ENCODE data around the gene HTT-AS. TPM values are rescaled to one million over a fixed set of nuclear protein-coding genes. Genes with fewer than 3 reads are reported as not detected.
A peak's percentile ranks its signal among the peaks of the same experiment; 100 is the strongest.

The HTT-AS gene
- total RNA-seq, result not detected

- H3K27ac ChIP-seq, result peak within 1 kb of the TSS; percentile 88 to 97 (median 95)
- no peaks in the 10 kb centered on the region for H3K9me3 ChIP-seq
- peak; percentile 91 for DNase-seq
- H3K4me1 ChIP-seq, result peaks cover 5 to 46% (median 16%) of the 10 kb centered on the region in 3 donors
- H3K27me3 ChIP-seq, result no peaks in the 10 kb centered on the region
- intact Hi-C loops (cut with DNase I), result no loop called here
- no peaks in the 10 kb centered on the region for H3K36me3 ChIP-seq
- peak within 1 kb of the TSS; percentile 84 to 92 (median 90) for H3K4me3 ChIP-seq
- no CpG with 5 or more reads among the region's 81 CpGs for WGBS, 2 donors
- peak in 3 of 4 donors; percentile 70 to 86 (median 74) for TF ChIP-seq POLR2A (IDR thresholded peaks at IDR 0.05)
- TF ChIP-seq CTCF (IDR thresholded peaks at IDR 0.05), result peak in 1 of 6 experiments; percentile 34
These were observed at the start of gene HTT-AS, which contains the start of gene HTT for GRCh38 chr4:3074078-3074845. Gene HTT-AS, minus strand, starts transcription at chr4:3074538. Gene HTT, plus strand, starts transcription at chr4:3074681. Its CDS starts 145 bp downstream, at chr4:3074826.

- DNase-seq, result no peak
- H3K36me3 ChIP-seq, result peaks cover 7 to 85% (median 11%) of the 10 kb centered on the region in 3 donors
- H3K9me3 ChIP-seq, result no peaks in the 10 kb centered on the region
- WGBS, 2 donors, result 69 to 74% methylated on average over 3 of the region's 3 CpGs
- TF ChIP-seq POLR2A (IDR thresholded peaks at IDR 0.05) (no peak), CTCF (IDR thresholded peaks at IDR 0.05) (no peak)
- intact Hi-C loops (cut with DNase I), result no loop called here
- H3K4me1 ChIP-seq, result peaks cover 4 to 36% (median 10%) of the 10 kb centered on the region in 3 donors
- peak overlapping the region in 3 of 4 donors; percentile 65 to 84 (median 83) for H3K27ac ChIP-seq
- no peak overlapping the region for H3K4me3 ChIP-seq
- H3K27me3 ChIP-seq, result no peaks in the 10 kb centered on the region
These were observed 48.9 kb upstream of the HTT-AS start for GRCh38 chr4:3123181-3123671.

DNA sequence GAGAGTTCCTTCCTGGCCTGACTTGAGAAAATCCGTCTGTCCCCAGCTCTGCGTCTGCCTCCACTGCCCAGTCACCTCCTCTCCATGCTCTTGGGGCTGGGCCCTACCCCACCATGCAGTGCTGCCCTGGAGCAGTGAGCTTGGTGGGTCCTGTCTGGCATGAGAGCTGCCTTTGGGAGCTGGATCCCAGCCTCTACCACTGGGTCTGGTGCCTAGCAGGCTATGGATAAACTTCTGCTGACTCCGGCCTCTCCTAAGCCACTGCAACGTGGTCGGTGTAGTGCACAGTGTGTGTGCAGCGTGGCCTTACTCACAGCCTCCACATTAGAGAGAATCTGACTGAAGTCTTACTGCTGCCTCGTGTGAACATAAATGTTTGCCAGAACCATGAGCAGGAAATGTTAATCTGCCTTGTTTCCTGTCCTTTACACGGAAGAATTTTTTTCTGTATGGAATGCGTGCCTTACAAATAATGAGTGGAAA is 47.8 kb upstream of the HTT-AS start:
- DNase-seq, result no peak
- peaks cover under 1 to 85% (median 13%) of the 10 kb centered on the region in 3 donors for H3K36me3 ChIP-seq
- H3K27me3 ChIP-seq, result no peaks in the 10 kb centered on the region
- H3K9me3 ChIP-seq, result no peaks in the 10 kb centered on the region
- TF ChIP-seq CTCF (IDR thresholded peaks at IDR 0.05), result no peak
- no peak for TF ChIP-seq POLR2A (IDR thresholded peaks at IDR 0.05)
- H3K27ac ChIP-seq, result peak overlapping the region; percentile 62 to 84 (median 74)
- no peak overlapping the region for H3K4me3 ChIP-seq
- H3K4me1 ChIP-seq, result peaks cover 4 to 36% (median 10%) of the 10 kb centered on the region in 3 donors
- 53 to 79% methylated on average over 7 to 9 of the region's 9 CpGs for WGBS, 2 donors
- intact Hi-C loops (cut with DNase I), result no loop called here

GRCh38 chr4:3121596-3121995 is 47.3 kb upstream of the HTT-AS start:
- Histone ChIP-seq H3K27ac (peak overlapping the region; percentile 62 to 84 (median 74)), H3K4me1 (peaks cover 4 to 37% (median 12%) of the 10 kb centered on the region in 3 donors), H3K27me3 (no peaks in the 10 kb centered on the region), H3K36me3 (peaks cover 1 to 85% (median 12%) of the 10 kb centered on the region in 3 donors), H3K9me3 (no peaks in the 10 kb centered on the region), H3K4me3 (no peak overlapping the region)
- WGBS, 2 donors, result 90 to 95% methylated on average over 2 of the region's 2 CpGs
- intact Hi-C loops (cut with DNase I), result no loop called here
- no peak for DNase-seq
- TF ChIP-seq POLR2A (IDR thresholded peaks at IDR 0.05) (no peak), CTCF (IDR thresholded peaks at IDR 0.05) (no peak)

DNA sequence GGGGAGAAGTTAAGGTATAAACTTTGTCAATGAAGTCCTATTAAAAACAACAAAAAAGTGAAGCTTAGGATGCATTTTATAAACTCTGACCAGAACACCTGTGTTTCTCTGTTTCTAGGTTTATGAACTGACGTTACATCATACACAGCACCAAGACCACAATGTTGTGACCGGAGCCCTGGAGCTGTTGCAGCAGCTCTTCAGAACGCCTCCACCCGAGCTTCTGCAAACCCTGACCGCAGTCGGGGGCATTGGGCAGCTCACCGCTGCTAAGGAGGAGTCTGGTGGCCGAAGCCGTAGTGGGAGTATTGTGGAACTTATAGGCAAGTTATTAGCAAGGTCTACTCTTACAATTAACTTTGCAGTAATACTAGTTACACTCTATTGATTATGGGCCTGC is 46.8 kb upstream of the HTT-AS start:
- intact Hi-C loops (cut with DNase I), result no loop called here
- 92 to 94% methylated on average over 9 of the region's 9 CpGs for WGBS, 2 donors
- Histone ChIP-seq H3K4me1 (peaks cover 4 to 42% (median 17%) of the 10 kb centered on the region in 3 donors), H3K36me3 (peaks cover 6 to 85% (median 16%) of the 10 kb centered on the region in 3 donors), H3K27me3 (no peaks in the 10 kb centered on the region), H3K9me3 (no peaks in the 10 kb centered on the region), H3K27ac (peak overlapping the region in 2 of 4 donors; percentile 65 to 83), H3K4me3 (no peak overlapping the region)
- TF ChIP-seq POLR2A (IDR thresholded peaks at IDR 0.05) (no peak), CTCF (IDR thresholded peaks at IDR 0.05) (no peak)
- DNase-seq, result no peak

Measured in esophagus squamous epithelium (tissue), 5 donors.